AG09319 (cell line): ENCODE data around the gene GPS2.

Source experiments
- DNase-seq: peaks from one replicate; pipeline ENCODE4 v3.0.0-alpha.2; 2010; ENCODE audit warnings: low read depth; ENCODE audit errors: extremely low read depth
- TF ChIP-seq, protein P1 (sequence below): IDR thresholded peaks from 2 replicates; pipeline ENCODE4 v1.5.1; 2011; ENCODE audit warnings: low read depth, mild to moderate bottlenecking, inconsistent platforms, low read length, moderate library complexity

GPS2 gene

DNA sequence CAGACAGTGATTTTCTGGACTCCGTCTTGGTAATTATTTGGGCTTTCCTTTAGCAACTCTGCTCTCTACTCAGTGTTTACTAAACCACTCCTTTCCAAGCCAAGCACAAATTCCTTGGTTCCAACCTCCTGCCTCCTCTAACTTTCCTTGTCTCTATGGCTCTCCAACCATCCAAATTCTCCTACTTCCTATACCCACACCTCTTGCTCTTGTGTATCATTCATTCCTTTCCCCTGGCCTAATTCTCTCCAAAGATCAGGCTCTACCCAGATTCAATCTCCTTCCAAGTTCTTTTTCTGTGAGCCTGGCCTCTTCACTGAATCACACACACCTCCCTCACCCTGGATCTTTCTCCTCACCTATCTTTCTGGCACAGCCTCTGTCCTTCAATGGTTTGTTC is 12.8 kb upstream of the GPS2 start:
- TF ChIP-seq, protein P1, sequence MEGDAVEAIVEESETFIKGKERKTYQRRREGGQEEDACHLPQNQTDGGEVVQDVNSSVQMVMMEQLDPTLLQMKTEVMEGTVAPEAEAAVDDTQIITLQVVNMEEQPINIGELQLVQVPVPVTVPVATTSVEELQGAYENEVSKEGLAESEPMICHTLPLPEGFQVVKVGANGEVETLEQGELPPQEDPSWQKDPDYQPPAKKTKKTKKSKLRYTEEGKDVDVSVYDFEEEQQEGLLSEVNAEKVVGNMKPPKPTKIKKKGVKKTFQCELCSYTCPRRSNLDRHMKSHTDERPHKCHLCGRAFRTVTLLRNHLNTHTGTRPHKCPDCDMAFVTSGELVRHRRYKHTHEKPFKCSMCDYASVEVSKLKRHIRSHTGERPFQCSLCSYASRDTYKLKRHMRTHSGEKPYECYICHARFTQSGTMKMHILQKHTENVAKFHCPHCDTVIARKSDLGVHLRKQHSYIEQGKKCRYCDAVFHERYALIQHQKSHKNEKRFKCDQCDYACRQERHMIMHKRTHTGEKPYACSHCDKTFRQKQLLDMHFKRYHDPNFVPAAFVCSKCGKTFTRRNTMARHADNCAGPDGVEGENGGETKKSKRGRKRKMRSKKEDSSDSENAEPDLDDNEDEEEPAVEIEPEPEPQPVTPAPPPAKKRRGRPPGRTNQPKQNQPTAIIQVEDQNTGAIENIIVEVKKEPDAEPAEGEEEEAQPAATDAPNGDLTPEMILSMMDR = no peak
- DNase-seq = no peak

DNA sequence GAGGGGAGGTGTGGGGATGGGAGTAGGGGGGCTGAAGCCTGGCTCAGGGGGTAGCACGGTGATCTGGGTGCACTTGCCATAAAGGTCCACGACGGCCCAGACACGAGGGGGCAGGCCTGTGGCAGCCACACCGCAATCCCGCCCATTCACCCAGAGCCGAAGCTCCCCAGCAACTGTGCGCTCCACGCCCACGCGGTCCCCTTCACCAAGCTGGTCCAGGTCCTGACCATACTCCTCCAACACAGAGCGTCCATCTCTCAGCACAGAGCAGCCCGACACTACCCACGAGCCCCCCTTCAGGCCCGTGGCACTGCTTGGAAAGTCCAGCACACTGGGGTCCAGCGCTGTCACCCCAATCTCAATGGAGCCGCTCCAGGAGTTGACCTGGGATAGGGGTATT is 12.3 kb upstream of the GPS2 start:
- DNase-seq = no peak
- TF ChIP-seq, protein P1 = no peak

DNA sequence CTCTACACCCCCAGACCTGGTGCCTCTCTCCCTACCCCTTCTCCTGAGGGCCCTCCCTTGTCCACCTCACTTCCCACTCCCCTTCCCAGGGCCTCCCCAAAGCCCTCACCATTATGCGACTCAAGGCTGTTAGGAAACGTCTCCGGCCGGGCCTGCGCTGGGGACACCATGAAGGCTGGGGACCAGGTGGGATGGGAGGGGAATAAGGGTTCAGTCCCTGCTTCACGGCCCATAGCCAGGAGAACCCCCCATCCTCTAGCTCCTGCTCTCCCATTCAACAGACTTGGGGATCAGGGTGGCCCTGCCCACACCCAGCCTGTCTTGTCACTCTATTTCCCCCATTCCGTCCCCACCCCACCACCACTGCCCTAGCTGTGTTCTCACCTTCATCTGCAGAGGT is 11.9 kb upstream of the GPS2 start:
- no peak for DNase-seq
- TF ChIP-seq, protein P1 = no peak

DNA sequence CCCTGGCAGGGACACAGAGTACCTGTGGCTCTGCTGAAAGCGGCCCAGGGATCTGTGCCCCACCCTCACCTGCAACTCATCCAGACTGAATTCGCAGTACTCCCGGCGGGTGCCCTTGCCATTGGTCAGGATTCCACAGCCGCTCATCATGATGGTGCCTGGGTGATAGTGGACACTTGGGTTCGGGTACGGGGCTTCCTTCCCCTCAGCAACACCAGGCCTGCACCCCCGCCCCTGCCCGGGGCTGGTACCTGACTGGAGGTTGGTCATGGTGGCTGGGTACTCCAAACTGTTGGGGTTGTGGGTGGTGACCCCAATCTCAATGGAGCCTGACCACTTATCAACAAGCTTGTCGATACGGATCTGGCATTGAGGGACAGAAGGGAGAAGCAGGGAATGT is 11.0 kb upstream of the GPS2 start:
- TF ChIP-seq, protein P1 = no peak
- DNase-seq = no peak

DNA sequence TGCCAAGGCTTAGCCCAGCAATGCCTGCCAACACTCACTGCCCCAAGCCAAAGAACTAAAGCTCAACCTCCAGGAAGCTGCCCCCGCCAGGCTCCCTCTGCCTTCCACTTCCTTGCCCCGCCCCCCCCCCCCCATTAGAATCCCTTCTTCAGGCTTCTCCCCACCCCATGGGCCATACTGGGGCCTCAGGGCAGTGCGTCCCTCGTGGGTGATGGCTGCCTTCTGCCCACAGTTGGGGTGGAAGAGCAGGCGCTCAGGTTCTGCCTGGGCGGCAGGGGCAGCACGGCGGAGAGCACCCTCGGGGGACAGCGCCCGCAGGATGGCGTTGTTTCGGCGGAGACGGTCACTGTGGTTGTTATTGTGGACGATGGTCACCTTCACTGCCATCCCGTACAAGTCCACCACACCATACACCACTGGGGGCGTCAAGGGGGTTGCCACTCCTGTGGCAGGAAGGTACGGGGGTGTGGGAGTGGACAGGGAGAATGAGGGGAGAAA is 9.9 kb upstream of the GPS2 start:
- DNase-seq = no peak
- TF ChIP-seq, protein P1 = no peak

DNA sequence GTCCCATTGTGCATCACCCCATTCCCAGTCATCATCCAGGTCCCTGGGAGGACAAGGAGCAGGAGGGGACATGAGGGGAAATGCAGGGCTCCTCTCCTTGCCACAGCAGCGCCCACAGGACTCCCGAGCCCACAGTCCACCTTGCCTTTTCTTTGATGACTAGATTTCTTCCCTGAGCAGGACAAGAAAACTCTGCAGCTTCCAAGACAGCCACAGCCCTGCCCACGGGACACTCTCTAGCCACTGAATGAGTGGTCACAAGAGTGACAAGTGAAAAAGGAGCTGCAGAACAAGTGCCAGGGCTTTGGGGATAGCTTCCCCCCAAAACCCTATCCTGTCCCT is 9.2 kb upstream of the GPS2 start:
- DNase-seq = no peak
- TF ChIP-seq, protein P1 = no peak

DNA sequence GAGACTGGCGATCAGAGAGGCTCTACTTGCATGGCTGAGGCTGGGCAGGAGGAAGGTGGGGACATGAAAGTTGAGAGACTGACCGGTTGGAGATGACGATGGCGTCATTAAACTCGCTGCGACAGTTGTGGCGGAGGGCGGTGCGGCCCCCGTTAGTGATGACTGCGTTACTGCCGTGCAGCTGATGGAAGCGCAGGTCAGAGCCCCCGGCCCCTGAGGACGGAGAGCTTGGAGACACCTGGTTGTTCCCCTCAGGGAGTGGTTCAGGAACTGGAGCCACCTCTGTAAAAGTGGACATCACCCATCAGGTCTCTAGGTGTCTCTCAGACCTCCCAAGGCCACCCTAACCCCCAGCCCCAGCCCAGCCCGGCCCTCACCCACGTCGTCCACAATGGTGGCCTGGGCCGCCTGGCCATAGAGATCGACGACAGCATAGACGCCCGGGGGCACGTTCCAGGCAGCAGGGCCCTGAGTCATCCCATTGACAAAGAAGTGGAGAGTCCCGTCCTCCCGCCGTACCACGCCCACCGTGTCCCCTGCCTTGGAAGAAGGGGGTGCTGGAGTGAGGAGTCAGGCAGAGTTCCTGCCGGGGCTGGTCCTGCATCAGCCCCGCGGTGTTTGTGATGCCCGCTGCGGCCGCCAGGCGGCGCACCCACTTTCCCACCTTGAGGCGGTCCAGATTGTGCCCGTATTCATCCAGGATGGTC is 8.7 kb upstream of the GPS2 start:
- no peak for DNase-seq
- TF ChIP-seq, protein P1 = peak; percentile 87
